ENCODE results near the gene LCN9.

The LCN9 gene

DNA sequence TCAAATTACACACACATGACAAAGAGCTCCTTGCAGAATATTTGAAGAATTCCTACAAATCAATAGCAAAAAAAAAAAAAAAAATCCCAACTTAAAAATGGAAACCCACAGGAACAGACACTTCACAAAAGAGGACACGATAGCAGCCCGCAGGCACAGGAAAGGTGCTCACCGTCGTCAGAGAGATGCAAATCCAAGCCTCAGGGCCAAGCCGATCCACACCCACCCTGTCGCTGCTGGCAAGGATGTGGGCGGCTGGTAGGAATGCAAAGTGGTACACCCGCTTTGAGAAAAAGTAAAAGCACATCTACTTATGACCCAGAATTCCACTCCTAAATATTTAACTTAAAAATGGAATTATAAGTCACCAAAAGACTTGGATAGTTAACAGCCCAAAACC is 10.8 kb downstream of the LCN9 start:
- DNase-seq: no peak

- no peak for DNase-seq
Observed at GRCh38 chr9:135674977-135675376, 11.9 kb downstream of the LCN9 start.

- no peak for DNase-seq
Observed at GRCh38 chr9:135676891-135677290, 13.8 kb downstream of the LCN9 start.

DNA sequence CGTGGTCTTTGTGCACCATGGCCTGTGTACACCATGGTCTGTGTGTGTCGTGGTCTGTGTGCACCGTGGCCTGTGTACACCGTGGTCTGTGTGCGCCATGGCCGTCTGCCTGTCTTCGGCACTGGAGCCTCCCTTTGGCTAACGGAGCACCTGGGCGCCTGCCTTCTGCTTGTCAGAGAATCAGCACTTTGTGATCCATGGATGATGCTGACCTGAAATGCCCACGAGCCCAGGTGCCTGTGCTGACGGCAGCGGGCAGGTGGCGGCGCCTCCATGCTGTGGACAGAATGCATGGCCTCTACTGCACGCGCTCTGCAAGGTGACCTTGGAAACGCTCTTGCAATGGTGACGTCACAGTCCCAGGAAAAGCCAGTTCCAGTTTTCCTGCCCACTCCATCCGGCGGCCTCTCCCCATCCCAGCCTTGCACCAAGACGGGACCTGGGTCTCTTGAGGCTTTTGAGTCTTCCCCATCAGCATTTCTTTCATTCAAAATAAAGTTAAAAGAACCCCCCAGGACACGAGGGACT is 14.6 kb downstream of the LCN9 start:
- DNase-seq: no peak

- no peak for DNase-seq
Observed at GRCh38 chr9:135678236-135679017, 15.3 kb downstream of the LCN9 start.

- no peak for DNase-seq
Observed at GRCh38 chr9:135680056-135680455, 16.9 kb downstream of the LCN9 start.

- DNase-seq: no peak
Observed at GRCh38 chr9:135681161-135681560, 18.1 kb downstream of the LCN9 start.

DNA sequence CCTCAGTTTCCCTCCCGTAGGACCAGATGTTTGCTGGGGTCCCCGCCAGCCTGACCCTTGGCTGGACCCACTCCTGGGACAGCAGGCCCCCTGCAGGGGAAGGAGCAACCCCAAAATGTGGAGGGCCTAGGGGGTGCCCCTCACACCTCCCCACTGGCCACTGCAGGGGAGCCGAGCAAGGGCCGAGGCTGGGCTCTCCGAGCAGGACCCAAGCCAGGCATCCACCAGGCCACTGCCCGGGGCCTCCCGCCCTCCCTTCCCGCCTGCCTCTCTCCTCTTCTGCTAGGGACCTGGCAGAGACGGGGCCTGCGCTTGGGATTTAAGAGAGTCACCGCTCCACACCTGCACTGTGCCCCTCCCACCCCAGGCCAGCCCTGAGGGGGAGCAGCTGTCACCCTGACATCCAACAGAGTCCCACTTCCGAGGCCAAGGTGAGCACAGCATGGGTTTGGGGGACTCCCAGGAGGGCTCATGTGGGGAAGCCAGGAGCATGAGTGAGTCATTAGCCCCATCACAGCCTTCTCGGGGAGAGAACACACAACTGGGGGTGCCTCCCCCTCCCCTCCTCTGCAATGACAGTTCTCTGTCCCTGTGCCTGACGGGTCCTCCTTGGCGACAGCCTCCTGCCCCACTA is 20.4 kb downstream of the LCN9 start:
- DNase-seq: no peak

DNA sequence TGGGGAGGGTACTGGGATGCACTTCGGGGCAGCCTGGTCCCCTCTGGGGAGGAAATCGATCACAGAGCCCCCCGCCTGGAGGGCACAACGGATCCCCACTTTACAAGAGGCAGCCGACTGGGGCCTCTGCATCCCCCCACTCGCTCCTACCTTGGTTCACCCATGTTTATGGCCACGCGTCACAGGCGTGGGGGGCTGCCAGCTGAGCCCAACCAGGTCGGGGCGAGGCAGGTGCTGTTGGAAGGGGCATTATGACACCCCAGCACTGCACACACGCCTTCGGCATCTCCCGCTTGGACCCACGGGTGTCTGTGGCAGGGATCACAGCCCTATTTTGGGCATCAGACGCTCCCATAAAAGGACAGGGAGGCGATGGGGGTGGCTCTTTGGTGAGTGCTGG is 21.6 kb downstream of the LCN9 start:
- no peak for DNase-seq

DNA sequence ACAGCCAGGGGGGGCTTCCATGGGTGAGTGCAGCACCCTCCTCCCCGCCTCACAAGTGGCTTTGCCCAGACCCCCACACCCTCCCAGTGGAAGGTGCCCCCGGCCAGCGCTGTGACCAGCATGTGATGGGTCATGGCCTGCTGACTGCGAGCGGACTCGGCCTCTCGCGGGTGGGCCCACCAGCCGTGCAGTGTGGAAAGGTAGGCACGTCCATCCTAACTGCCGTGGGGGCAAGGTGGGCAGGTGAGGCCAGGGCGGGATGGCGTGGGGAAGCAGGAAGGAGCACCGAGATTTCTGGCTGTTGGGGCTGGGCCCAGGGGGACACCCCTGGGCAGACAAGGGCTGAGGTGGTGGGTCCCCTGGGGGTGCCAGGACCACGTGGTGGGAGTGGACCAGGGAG is 24.1 kb downstream of the LCN9 start:
- DNase-seq: no peak

GRCh38 chr9:135689011-135689410 is 25.9 kb downstream of the LCN9 start:
- no peak for DNase-seq

DNA sequence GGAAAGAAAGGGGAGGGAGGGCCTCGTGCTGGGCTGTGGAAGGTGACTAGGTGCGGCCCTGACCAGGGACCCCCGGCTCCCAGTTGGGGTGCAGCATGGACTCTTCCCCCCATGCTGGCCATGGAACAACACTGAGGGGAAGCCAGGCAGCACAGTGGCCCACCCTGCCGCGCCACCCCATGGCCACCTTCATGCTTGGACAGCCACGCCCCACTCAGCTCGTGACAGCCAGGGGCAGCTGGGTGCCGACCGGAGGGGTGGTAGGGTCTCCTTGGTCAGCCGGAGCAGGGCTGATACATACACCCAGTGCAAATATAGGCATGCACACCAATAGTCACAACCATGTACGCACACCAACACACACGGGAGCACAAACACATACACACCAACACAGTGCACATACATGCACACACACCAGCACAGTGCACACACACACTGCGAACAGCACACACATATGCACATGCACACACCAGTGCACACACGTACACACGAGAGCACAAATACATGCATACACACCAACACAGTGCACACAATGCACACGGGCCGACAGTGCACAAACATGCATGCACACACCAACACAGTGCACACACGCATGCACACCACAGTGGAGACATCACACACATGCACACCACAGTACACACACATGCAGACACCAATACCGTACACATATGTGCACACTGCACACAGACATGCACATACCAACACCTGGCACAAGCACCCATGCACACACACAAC is 27.9 kb downstream of the LCN9 start:
- no peak for DNase-seq

DNA sequence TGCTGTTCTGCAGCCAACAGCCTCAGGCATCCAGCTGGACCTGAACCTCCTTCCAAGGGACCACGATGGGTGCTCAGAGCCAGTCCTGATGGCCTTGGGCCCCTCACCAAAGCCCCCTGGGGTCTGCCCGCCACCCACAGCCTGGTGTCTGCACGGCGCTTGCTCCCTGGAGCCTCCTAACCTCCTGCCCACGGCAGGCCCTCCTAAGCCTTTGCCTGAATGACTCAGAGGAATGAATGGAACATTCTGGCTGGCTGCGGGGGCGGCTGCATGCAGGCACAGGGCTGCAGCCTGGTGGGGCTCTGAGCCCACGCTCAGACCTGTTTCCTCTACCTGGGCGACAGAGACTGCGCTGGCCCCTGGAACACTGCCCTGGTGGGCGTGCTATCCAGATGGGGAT is 29.3 kb downstream of the LCN9 start:
- DNase-seq: no peak

DNA sequence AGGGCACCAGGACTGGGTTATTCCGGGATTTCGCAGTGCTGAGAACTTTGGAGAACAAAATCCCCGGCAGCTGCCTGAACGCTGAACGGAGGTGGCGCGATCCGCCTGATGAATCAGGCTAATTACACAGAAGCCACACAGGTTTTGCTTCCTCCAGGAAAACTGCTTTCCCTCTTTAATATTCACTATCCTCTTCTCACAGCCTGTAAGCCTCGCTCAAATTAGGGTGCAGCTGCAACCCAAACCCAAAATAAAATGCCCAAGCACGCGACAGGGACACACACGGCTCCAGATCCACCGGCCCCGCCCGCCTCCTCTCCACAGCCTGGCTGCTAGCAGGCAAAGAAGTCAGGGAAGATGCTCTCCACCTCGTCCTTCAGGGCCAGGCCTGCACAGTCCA is 30.2 kb downstream of the LCN9 start:
- no peak for DNase-seq

GRCh38 chr9:135693771-135694170 is 30.7 kb downstream of the LCN9 start:
- DNase-seq: no peak

DNA sequence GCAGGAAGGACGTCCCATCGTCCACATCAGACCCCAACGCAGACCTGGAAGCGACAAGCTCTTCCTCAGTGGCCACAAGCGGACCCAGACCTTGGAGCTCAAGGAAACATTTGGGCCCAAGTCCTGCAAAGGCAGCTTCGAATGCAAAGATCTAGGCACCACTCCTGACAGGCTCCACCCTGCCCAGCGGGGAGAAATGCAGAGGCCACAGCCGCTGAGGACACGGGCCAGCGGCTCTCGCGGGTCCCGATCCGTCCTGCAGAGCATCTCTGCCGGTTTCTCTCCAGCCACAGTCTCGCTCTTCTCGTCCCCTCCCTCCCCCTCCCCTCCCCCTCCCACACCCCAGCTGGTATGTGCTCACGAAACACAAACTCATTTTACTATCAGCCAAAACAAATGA is 31.3 kb downstream of the LCN9 start:
- DNase-seq: no peak

GRCh38 chr9:135695036-135695435 is 31.9 kb downstream of the LCN9 start:
- DNase-seq: no peak

DNA sequence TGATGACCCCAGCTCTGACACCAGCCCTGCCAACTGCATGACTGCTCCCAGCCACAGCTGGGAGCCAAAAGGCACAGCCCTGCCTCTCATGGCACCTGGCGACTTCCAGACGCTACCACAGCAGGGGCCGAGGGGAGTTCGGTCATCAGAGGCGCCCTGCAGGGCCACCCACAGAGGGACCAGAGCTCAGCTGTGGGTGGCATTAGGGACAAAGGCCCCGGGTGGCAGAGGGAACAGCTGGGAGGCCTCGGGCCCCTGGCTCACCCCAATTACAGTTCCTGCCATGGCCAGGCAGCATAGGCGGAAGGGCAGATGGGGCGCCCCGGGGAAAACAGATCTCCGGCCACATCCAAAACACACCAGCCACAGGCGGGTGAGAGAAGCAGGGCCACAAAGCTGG is 32.5 kb downstream of the LCN9 start:
- no peak for DNase-seq

- DNase-seq: no peak
Observed at GRCh38 chr9:135696446-135696845, 33.3 kb downstream of the LCN9 start.

DNA sequence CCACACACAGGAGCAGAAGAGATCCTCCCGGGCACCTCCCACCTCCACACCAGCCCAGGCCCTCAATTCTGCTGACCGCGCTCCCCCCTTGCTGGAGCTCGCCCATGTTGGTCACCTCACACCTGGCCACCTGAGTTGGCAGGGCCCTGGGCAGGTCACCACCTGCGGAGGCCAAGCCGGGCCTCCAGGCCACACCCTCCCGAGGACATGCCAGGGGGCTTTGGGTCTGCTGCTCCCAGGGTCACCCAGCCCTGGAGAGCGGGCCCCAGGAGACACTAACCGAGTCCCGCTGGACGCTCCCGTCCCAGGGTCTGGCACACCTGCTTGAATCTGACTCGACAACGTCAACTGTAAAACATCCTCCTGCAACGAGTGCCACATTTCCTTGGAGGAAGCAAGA is 34.1 kb downstream of the LCN9 start:
- DNase-seq: no peak

DNA sequence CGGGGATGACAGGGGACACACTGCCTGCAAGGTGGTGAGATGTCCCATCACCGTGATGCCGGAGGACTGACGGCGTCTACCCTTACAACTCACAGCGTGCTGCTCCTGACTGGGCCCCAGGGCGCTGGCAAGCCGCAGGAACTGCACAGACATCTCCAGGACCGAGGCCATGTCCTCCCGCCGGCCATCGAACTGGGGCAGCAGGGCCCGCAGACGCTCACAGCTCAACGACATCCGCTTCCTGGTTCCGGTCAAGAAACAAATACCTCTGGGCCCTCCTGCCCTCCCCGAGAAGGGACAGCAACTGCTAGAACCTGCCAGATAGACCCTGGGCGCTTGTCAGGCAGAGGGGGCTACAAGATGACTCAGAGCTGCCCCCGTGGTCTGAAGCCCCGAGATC is 35.1 kb downstream of the LCN9 start:
- no peak for DNase-seq

DNA sequence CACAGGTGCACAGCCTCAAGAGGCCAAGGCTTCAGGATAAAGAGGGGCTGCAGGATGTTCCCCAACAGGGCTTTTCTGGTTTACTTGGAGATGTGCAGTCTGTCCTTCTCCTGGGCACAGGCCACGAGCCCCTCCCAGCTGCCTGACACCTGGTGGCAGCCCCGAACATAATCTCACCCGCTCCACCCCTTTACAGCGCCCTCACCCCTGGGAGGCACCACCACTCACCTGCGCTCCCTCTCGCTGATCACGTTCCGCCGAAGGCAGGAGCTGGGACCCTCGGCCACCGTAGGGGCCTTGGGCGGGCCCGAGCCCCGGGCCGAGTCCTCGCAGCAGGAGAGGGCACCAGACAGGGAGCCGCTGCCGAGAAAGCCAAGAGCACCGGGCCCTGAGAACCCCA is 35.7 kb downstream of the LCN9 start:
- no peak for DNase-seq

DNA sequence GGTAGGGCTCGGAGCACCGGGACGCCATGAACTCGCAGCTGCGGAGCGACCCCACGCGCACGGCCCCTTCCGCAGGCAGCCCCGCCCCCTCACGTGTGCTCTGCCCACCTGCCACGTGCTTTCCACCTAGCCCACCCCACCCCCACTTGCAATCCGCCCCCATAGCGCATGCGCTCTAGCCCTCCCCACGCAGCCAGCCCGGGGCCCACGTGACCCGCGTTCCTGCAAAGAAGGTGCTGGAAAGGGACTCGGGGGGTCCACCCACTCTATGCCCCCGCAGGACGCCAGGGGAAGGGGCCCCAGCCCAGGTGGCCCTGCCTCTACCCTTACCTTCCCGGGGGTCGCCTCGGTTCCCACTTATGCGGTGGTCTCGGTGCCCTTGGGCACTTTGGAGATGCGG is 36.3 kb downstream of the LCN9 start, which contains the start of gene SOHLH1:
Gene SOHLH1 (minus strand): TSS at position 42 of the 400 bp plus-strand sequence. CDS start 14 bp downstream, at position 28.
- DNase-seq: no peak

DNA sequence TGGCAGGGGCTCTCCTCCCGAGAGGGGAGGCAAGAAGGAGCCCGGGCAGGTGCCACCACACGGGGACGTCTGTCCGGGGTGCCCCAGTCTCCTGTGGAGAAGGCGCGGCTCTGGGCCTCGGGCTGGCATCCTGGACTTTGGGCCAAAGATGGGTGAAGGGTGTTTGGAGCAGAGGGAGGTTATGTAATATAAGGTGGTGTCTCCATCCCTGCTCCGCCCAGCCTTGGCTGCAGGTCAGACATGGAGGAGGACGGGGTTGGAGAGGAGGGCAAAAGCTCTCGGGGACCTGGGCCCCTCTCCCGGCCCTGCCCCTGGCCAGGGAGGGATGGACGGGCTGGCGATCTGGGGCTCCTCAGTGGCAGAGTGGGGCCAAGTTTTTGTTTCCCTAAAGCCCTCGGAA is 37.4 kb downstream of the LCN9 start:
- no peak for DNase-seq

Data from COR-L47 (cell line).